ENCODE results near the gene AQP6. TPM values are rescaled to one million over a fixed set of nuclear protein-coding genes. Genes with fewer than 3 reads are reported as not detected.

The AQP6 gene
- not detected in 2 replicates for total RNA-seq

GRCh38 chr12:49972641-49973360 lies at the start of gene AQP6:
Gene AQP6 (plus strand): TSS chr12:49972947. CDS start chr12:49973174, 227 bp downstream.
- H3K27ac Mint-ChIP-seq, result no peak within 1 kb of the TSS
- DNase-seq (no peak), ATAC-seq (ENCODE audit: low read depth) (no peak)
- H3K4me3 Mint-ChIP-seq, result no peak within 1 kb of the TSS
- no peaks in the 10 kb centered on the region for H3K9me3 Mint-ChIP-seq
- CTCF ChIA-PET, result interaction anchor here (2.0 kb wide), 1 partner anchor 83 kb away, joined by 5 read pairs; no protein-coding TSS in a partner anchor
- H3K27me3 Mint-ChIP-seq, result peaks cover 10% of the 10 kb centered on the region
- no peak for TF ChIP-seq CTCF (IDR thresholded peaks at IDR 0.05)
- intact Hi-C loops (cut with micrococcal nuclease), result no loop called here
- POLR2A ChIA-PET, result interaction anchor here (0.6 kb wide), 1 partner anchor 61 kb away, joined by 13 read pairs; no protein-coding TSS in a partner anchor
- no peaks in the 10 kb centered on the region for H3K36me3 Mint-ChIP-seq (ENCODE audit: low read depth)
- H3K4me1 Mint-ChIP-seq, result no peaks in the 10 kb centered on the region

DNA sequence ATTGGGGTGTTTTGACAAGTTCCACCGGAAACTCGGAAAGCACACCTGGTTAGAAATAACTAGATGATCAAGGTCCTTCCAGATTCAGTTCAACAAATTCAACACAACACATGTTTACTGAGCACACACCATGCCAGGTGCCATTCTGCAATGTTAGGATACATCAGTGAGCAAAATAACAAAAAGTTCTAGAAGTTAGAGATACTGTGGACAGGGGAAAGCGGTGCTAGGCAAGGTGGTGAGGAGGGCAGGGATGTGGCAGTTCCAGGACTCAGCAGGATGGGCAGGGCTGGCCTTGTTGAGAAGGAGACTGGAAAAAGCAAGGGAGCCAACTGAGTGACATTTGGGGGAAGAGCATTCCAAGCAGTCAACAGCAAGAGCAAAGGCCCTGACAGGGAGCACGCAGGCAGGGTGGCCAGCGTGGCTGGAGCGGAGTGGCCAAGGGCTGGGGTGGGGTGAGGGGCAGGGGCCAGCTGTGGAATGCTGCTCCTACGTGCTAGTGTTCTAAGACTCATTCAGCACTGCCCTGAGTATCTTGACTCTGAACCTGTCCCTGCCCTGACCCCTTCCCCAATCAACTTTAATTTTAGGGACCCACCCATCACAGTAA lies 49.6 kb upstream of the AQP6 start:
- H3K9me3 Mint-ChIP-seq, result no peaks in the 10 kb centered on the region
- H3K4me3 Mint-ChIP-seq, result no peak overlapping the region
- no peak overlapping the region for H3K27ac Mint-ChIP-seq
- DNase-seq (no peak), ATAC-seq (ENCODE audit: low read depth) (no peak)
- ChIA-PET POLR2A (no interaction called here), CTCF (no interaction called here)
- intact Hi-C loops (cut with micrococcal nuclease), result no loop called here
- no peaks in the 10 kb centered on the region for H3K4me1 Mint-ChIP-seq
- peaks cover 4% of the 10 kb centered on the region for H3K27me3 Mint-ChIP-seq
- H3K36me3 Mint-ChIP-seq (ENCODE audit: low read depth), result no peaks in the 10 kb centered on the region
- no peak for TF ChIP-seq CTCF (IDR thresholded peaks at IDR 0.05)

DNA sequence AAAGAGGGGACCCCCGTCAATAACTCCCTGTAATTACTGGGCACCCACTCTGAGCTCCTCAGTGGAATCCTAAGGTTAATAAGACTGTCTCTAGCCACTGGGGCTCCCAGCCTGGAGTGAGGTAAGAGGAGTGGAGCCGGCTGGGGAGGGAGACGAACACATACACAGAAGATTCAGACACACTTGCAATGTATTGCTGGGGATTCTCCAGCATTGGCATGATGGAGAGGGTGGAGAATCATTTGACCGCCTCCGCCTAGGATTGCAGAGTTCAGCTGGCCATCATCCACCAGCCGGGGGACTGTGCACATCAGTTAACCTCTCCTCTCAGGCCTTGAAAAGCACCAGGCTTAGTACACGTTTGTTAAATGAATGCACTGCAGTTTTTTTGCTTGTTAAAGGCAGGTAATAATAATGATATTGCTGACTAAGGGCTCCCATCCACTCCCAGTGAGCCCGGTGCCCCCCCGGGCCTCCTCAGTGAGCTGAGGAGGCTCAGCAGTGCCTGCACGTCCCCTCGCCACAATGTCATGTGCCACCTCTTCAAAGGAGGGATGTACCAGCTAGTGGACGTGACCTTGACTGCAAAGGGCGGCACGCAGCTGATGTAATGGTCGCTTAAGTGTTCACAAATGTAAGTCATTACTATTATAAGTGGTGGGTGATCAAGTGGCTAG lies 48.7 kb upstream of the AQP6 start:
- no peak for DNase-seq
- ATAC-seq (ENCODE audit: low read depth), result no peak
- no peaks in the 10 kb centered on the region for H3K9me3 Mint-ChIP-seq
- no peaks in the 10 kb centered on the region for H3K36me3 Mint-ChIP-seq (ENCODE audit: low read depth)
- TF ChIP-seq CTCF (IDR thresholded peaks at IDR 0.05), result no peak
- intact Hi-C loops (cut with micrococcal nuclease), result no loop called here
- ChIA-PET POLR2A (no interaction called here), CTCF (no interaction called here)
- H3K27ac Mint-ChIP-seq, result no peak overlapping the region
- no peak overlapping the region for H3K4me3 Mint-ChIP-seq
- H3K27me3 Mint-ChIP-seq, result peaks cover 1% of the 10 kb centered on the region
- no peaks in the 10 kb centered on the region for H3K4me1 Mint-ChIP-seq

GRCh38 chr12:49924628-49925246 lies 48.0 kb upstream of the AQP6 start:
- no peak for TF ChIP-seq CTCF (IDR thresholded peaks at IDR 0.05)
- Mint-ChIP-seq H3K4me1 (no peaks in the 10 kb centered on the region), H3K36me3 (ENCODE audit: low read depth) (no peaks in the 10 kb centered on the region), H3K4me3 (no peak overlapping the region), H3K9me3 (no peaks in the 10 kb centered on the region), H3K27ac (no peak overlapping the region), H3K27me3 (peaks cover 6% of the 10 kb centered on the region)
- ChIA-PET CTCF (no interaction called here), POLR2A (no interaction called here)
- ATAC-seq (ENCODE audit: low read depth) (no peak), DNase-seq (no peak)
- intact Hi-C loops (cut with micrococcal nuclease), result no loop called here

Data from activated B cell treated with CpG ODN at 0.5 μM for 24 hours (primary cell).